ENCODE results near the gene SPOCK1.

SPOCK1 gene

DNA sequence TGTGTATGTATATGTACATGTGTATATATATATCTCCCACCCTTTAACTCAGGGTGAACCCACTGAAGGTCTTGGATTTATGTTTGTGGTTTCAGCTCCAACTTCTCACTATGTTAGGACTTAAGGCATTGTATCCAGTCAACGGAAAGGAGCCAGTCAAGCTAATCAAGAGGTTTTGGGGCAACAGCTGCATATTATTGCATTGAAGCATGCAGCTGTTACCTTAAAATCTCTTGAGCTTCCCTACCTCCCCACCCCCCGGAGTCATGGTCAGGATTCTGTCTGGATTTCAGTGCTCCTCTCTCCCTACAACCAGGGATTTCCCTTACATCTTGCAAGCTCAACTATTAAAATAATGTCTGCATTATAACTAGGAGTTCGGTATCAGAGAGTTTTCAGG is 399.5 kb downstream of the SPOCK1 start:
- no peaks in the 10 kb centered on the region for H3K4me1 ChIP-seq (ENCODE audit: low read depth, poor library complexity, severe bottlenecking)
- H4K20me1 ChIP-seq (ENCODE audit: insufficient read depth): no peaks in the 10 kb centered on the region
- no peak overlapping the region for H3K9ac ChIP-seq
- H3K27me3 ChIP-seq (ENCODE audit: insufficient read depth, low read depth): no peaks in the 10 kb centered on the region
- H3K4me3 ChIP-seq (IDR thresholded peaks at IDR 0.05; ENCODE audit: insufficient read depth, low read depth, low read length): no peak overlapping the region
- no peak for TF ChIP-seq CTCF (conservative IDR thresholded peaks at IDR 0.05; ENCODE audit: low read depth, low read length)
- H3K4me2 ChIP-seq: no peak overlapping the region
- no peak overlapping the region for H2AFZ ChIP-seq (ENCODE audit: low read depth)
- no peak overlapping the region for H3K27ac ChIP-seq
- no peaks in the 10 kb centered on the region for H3K36me3 ChIP-seq (ENCODE audit: insufficient read depth)
- no peaks in the 10 kb centered on the region for H3K79me2 ChIP-seq (ENCODE audit: insufficient read depth, low read depth)

- H4K20me1 ChIP-seq (ENCODE audit: insufficient read depth): no peaks in the 10 kb centered on the region
These were observed 400.5 kb downstream of the SPOCK1 start for GRCh38 chr5:137098663-137099062.

GRCh38 chr5:137098238-137098637 is 400.9 kb downstream of the SPOCK1 start:
- no peaks in the 10 kb centered on the region for H4K20me1 ChIP-seq (ENCODE audit: insufficient read depth)
- H3K27me3 ChIP-seq (ENCODE audit: insufficient read depth, low read depth): no peaks in the 10 kb centered on the region
- no peak overlapping the region for H3K4me2 ChIP-seq
- H3K36me3 ChIP-seq (ENCODE audit: insufficient read depth): no peaks in the 10 kb centered on the region
- TF ChIP-seq CTCF (conservative IDR thresholded peaks at IDR 0.05; ENCODE audit: low read depth, low read length): no peak
- no peak overlapping the region for H3K27ac ChIP-seq
- no peaks in the 10 kb centered on the region for H3K4me1 ChIP-seq (ENCODE audit: low read depth, poor library complexity, severe bottlenecking)
- H2AFZ ChIP-seq (ENCODE audit: low read depth): no peak overlapping the region
- no peaks in the 10 kb centered on the region for H3K79me2 ChIP-seq (ENCODE audit: insufficient read depth, low read depth)
- H3K9ac ChIP-seq: no peak overlapping the region
- H3K4me3 ChIP-seq (IDR thresholded peaks at IDR 0.05; ENCODE audit: insufficient read depth, low read depth, low read length): no peak overlapping the region

More at GRCh38 chr5:137098663-137099062, 400.5 kb downstream of the SPOCK1 start:
- H3K4me3 ChIP-seq (IDR thresholded peaks at IDR 0.05; ENCODE audit: insufficient read depth, low read depth, low read length): no peak overlapping the region
- no peak overlapping the region for H3K4me2 ChIP-seq
- no peaks in the 10 kb centered on the region for H3K79me2 ChIP-seq (ENCODE audit: insufficient read depth, low read depth)
- no peak for TF ChIP-seq CTCF (conservative IDR thresholded peaks at IDR 0.05; ENCODE audit: low read depth, low read length)
- no peak overlapping the region for H2AFZ ChIP-seq (ENCODE audit: low read depth)
- H3K9ac ChIP-seq: no peak overlapping the region
- H3K4me1 ChIP-seq (ENCODE audit: low read depth, poor library complexity, severe bottlenecking): no peaks in the 10 kb centered on the region
- no peaks in the 10 kb centered on the region for H3K27me3 ChIP-seq (ENCODE audit: insufficient read depth, low read depth)
- H3K36me3 ChIP-seq (ENCODE audit: insufficient read depth): no peaks in the 10 kb centered on the region
- no peak overlapping the region for H3K27ac ChIP-seq

GRCh38 chr5:137097203-137097602 is 401.9 kb downstream of the SPOCK1 start:
- Histone ChIP-seq H3K27ac (no peak overlapping the region), H3K36me3 (ENCODE audit: insufficient read depth) (no peaks in the 10 kb centered on the region), H3K4me1 (ENCODE audit: low read depth, poor library complexity, severe bottlenecking) (no peaks in the 10 kb centered on the region), H3K27me3 (ENCODE audit: insufficient read depth, low read depth) (no peaks in the 10 kb centered on the region), H3K4me3 (IDR thresholded peaks at IDR 0.05; ENCODE audit: insufficient read depth, low read depth, low read length) (no peak overlapping the region), H4K20me1 (ENCODE audit: insufficient read depth) (no peaks in the 10 kb centered on the region), H3K9ac (no peak overlapping the region), H2AFZ (ENCODE audit: low read depth) (no peak overlapping the region), H3K79me2 (ENCODE audit: insufficient read depth, low read depth) (no peaks in the 10 kb centered on the region), H3K4me2 (no peak overlapping the region)
- no peak for TF ChIP-seq CTCF (conservative IDR thresholded peaks at IDR 0.05; ENCODE audit: low read depth, low read length)
